HepG2 (cell line): ENCODE data around the gene ACTL7B. TPM values are rescaled to one million over a fixed set of nuclear protein-coding genes. Genes with fewer than 3 reads are reported as not detected.
A peak's percentile ranks its signal among the peaks of the same experiment; 100 is the strongest.

Experiments
- CHCHD3 ChIP-seq: sonication (generic); formaldehyde crosslinking; IDR thresholded peaks from 2 replicates; pipeline ENCODE4 v1.8.0; 2022; ENCODE audit warnings: mild to moderate bottlenecking, missing genetic modification reagents, moderate library complexity
- DMTF1 ChIP-seq: sonication (generic); formaldehyde crosslinking; IDR thresholded peaks from 2 replicates; pipeline ENCODE4 v1.4.0; 2020; ENCODE audit warnings: mild to moderate bottlenecking, missing genetic modification reagents
- HMG20B ChIP-seq: conservative IDR thresholded peaks from 2 replicates; pipeline ENCODE4 v1.6.1; 2016; ENCODE audit warnings: missing genetic modification reagents, missing compliant biosample characterization
- HNRNPUL1 ChIP-seq: fragments of 200-400 bp; formaldehyde crosslinking; IDR thresholded peaks from 2 replicates; pipeline ENCODE4 v1.6.1; 2017; ENCODE audit warnings: low read depth, mild to moderate bottlenecking, low read length, moderate library complexity
- MLX ChIP-seq: IDR thresholded peaks from 2 replicates; pipeline ENCODE4 v1.6.1; 2016
- MLXIP ChIP-seq: sonication (generic); formaldehyde crosslinking; IDR thresholded peaks from 2 replicates; pipeline ENCODE4 v1.9.0; 2021; ENCODE audit warnings: missing genetic modification reagents, borderline replicate concordance
- MXD3 ChIP-seq: IDR thresholded peaks from 2 replicates; pipeline ENCODE4 v1.6.1; 2016; ENCODE audit warnings: mild to moderate bottlenecking, missing biosample characterization, missing genetic modification reagents
- NFYB ChIP-seq: sonication (generic); formaldehyde crosslinking; IDR thresholded peaks from 2 replicates; pipeline ENCODE4 v1.4.0; 2020; ENCODE audit warnings: missing genetic modification reagents
- SNAPC2 ChIP-seq: sonication (generic); formaldehyde crosslinking; IDR thresholded peaks from 2 replicates; pipeline ENCODE4 v1.8.1; 2022; ENCODE audit warnings: mild to moderate bottlenecking, missing genetic modification reagents
- SNRNP70 ChIP-seq: fragments of 200-400 bp; formaldehyde crosslinking; IDR thresholded peaks from 2 replicates; pipeline ENCODE4 v1.6.1; 2017; ENCODE audit warnings: mild to moderate bottlenecking, low read depth, low read length, moderate library complexity
- SP4 ChIP-seq: sonication (generic); formaldehyde crosslinking; IDR thresholded peaks from 2 replicates; pipeline ENCODE4 v1.8.1; 2023; ENCODE audit warnings: mild to moderate bottlenecking, missing genetic modification reagents
- ZBTB34 ChIP-seq: sonication (generic); formaldehyde crosslinking; IDR thresholded peaks from 2 replicates; pipeline ENCODE4 v1.8.0; 2022; ENCODE audit warnings: mild to moderate bottlenecking, missing genetic modification reagents
- ZHX1 ChIP-seq: sonication (generic); formaldehyde crosslinking; IDR thresholded peaks from 2 replicates; pipeline ENCODE4 v1.8.1; 2022; ENCODE audit warnings: low read depth, mild to moderate bottlenecking, missing genetic modification reagents
- ZNF496 ChIP-seq: sonication (generic); formaldehyde crosslinking; IDR thresholded peaks from 2 replicates; pipeline ENCODE4 v1.8.1; 2023; ENCODE audit warnings: mild to moderate bottlenecking, moderate library complexity, missing genetic modification reagents; ENCODE audit not compliant: insufficient replicate concordance
- ZNF597 ChIP-seq: sonication (generic); formaldehyde crosslinking; IDR thresholded peaks from 2 replicates; pipeline ENCODE4 v1.5.0; 2020; ENCODE audit warnings: missing genetic modification reagents
- ZNF790 ChIP-seq: sonication (generic); formaldehyde crosslinking; IDR thresholded peaks from 2 replicates; pipeline ENCODE4 v1.8.0; 2022; ENCODE audit warnings: missing genetic modification reagents, mild to moderate bottlenecking, borderline replicate concordance
- polyA plus RNA-seq, 8 experiments: library from polyadenylated mRNA; depleted of rRNA in 3 of 8; stranded (reverse) in 7 of 8; unstranded in 1 of 8; fragments of >200 nt; fragmentation: Illumina TruSeq in 4 of 8; extraction: Trizol in 4 of 8; gene quantifications; 2 replicates each; pipeline versions ENCODE4 v1.2.1 to v1.2.3, GENCODE V29; 2011 to 2016; ENCODE audit warnings: low read depth in 4 of 8, missing spikeins in 1 of 8, mixed read lengths in 1 of 8; ENCODE audit not compliant: insufficient read depth in 1 of 8
- total RNA-seq, 5 experiments: library from RNA; depleted of rRNA; stranded (reverse); fragments of >200 nt; fragmentation: Illumina TruSeq; extraction: Trizol; gene quantifications; 2 replicates each; pipeline ENCODE4 v1.2.3, GENCODE V29; 2016; ENCODE audit warnings: low read depth in 1 of 5

Gene ACTL7B
- total and polyA plus RNA-seq, 2 of the 13 experiments (the other 11 are each of a cell fraction or from before 2014, with no cell fraction given): 0.07 to 0.11 TPM

GRCh38 chr9:108885643-108886348 is 30.0 kb upstream of the ACTL7B start (continued):
- no peak; the same call in 1 of the 2 replicates for TF ChIP-seq ZHX1 (CRISPR knock-in tag)
- TF ChIP-seq MLX: peak; percentile 95
- no peak for TF ChIP-seq MXD3 (CRISPR knock-in tag)
- TF ChIP-seq NFYB (CRISPR knock-in tag): no peak; the same call in 1 of the 2 replicates
- TF ChIP-seq HNRNPUL1: no peak
- TF ChIP-seq ZNF496 (CRISPR knock-in tag): no peak
- TF ChIP-seq SNRNP70: no peak
- no peak for TF ChIP-seq ZNF790 (CRISPR knock-in tag)
- TF ChIP-seq SP4: peak; percentile 63; the same call in 1 of the 2 replicates
- 0 out of 2 replicates have a peak, but pooled peaks have one; percentile 73 for TF ChIP-seq SNAPC2 (CRISPR knock-in tag)
- no peak for TF ChIP-seq CHCHD3
- TF ChIP-seq ZBTB34 (CRISPR knock-in tag): peak; percentile 87; the same call in 1 of the 2 replicates
- TF ChIP-seq HMG20B (CRISPR knock-in tag): peak; percentile 98
- TF ChIP-seq ZNF597 (CRISPR knock-in tag): no peak
- TF ChIP-seq MLXIP: no peak
- TF ChIP-seq DMTF1 (CRISPR knock-in tag): no peak
